GM18868 (cell line): Measurements from ENCODE around the gene P2RX7.
"Not testable (repeated sequence)": the region's sequence is repeated elsewhere in the genome, so short reads cannot be mapped to it uniquely, and the experiment has no call there.

Experiments
- ATAC-seq: cut with Tn5 transposase; IDR thresholded peaks from one replicate; pipeline ENCODE4 v1.9.1; 2021; ENCODE audit warnings: mild to moderate bottlenecking, moderate library complexity; ENCODE audit not compliant: unreplicated experiment

Gene P2RX7

GRCh38 chr12:121226871-121227270 lies 94.2 kb downstream of the P2RX7 start:
- ATAC-seq, result not testable (repeated sequence)

GRCh38 chr12:121227294-121227693 lies 94.6 kb downstream of the P2RX7 start:
- no peak for ATAC-seq

GRCh38 chr12:121228919-121229665 lies 96.4 kb downstream of the P2RX7 start:
- ATAC-seq, result no peak

- not testable (repeated sequence) for ATAC-seq
Measured at GRCh38 chr12:121229826-121230537, 97.3 kb downstream of the P2RX7 start.

GRCh38 chr12:121230538-121230907 lies 97.8 kb downstream of the P2RX7 start:
- ATAC-seq, result no peak

- ATAC-seq, result no peak
Measured at GRCh38 chr12:121232163-121232562, 99.5 kb downstream of the P2RX7 start.

GRCh38 chr12:121232977-121233627 lies 100.4 kb downstream of the P2RX7 start:
- ATAC-seq, result no peak

GRCh38 chr12:121233628-121234020 lies 100.9 kb downstream of the P2RX7 start:
- no peak for ATAC-seq

GRCh38 chr12:121236776-121237175 lies 104.1 kb downstream of the P2RX7 start:
- no peak for ATAC-seq

- ATAC-seq, result no peak
Measured at GRCh38 chr12:121237415-121237814, 104.7 kb downstream of the P2RX7 start.
